GM12801 (cell line): Measurements from ENCODE around the gene FAM170B.

Experiments
- CTCF ChIP-seq: IDR thresholded peaks from one replicate; pipeline ENCODE4 v1.5.1; 2011; ENCODE audit warnings: control low read depth; ENCODE audit not compliant: insufficient read length; ENCODE audit errors: extremely low read depth

Gene FAM170B

GRCh38 chr10:49133706-49134248, at the start of gene FAM170B:
Gene FAM170B, minus strand, starts transcription at chr10:49134021. Its CDS starts 103 bp downstream, at chr10:49133918.
- TF ChIP-seq CTCF, result no peak

- no peak for TF ChIP-seq CTCF
These were observed 49.0 kb upstream of the FAM170B start for GRCh38 chr10:49182776-49183175.

GRCh38 chr10:49180444-49180860, 46.6 kb upstream of the FAM170B start:
- no peak for TF ChIP-seq CTCF

GRCh38 chr10:49179699-49180443, 46.0 kb upstream of the FAM170B start:
- no peak for TF ChIP-seq CTCF

- TF ChIP-seq CTCF, result no peak
These were observed 45.0 kb upstream of the FAM170B start for GRCh38 chr10:49178489-49179471.

GRCh38 chr10:49177391-49178355, 43.9 kb upstream of the FAM170B start:
- TF ChIP-seq CTCF, result no peak
